ENCODE measurements around the gene ARHGEF7.

- TF ChIP-seq CTCF (IDR thresholded peaks at IDR 0.05) = no peak
- TF ChIP-seq POLR2A (IDR thresholded peaks at IDR 0.05) = no peak
- TF ChIP-seq POLR2AphosphoS5 (IDR thresholded peaks at IDR 0.05) = no peak
Observed at GRCh38 chr13:111284565-111284964, 169.5 kb downstream of the ARHGEF7 start.

All from stomach (tissue), 4 donors.